Transverse colon (tissue), 3 donors: Measurements from ENCODE around the gene TRNT1.

ENCODE experiments used
- CTCF ChIP-seq, 5 experiments: fragments of 200-600 bp in 3 of 5; fragments of 450-650 bp in 2 of 5; sonication (generic) in 3 of 5; IDR thresholded peaks; 1 replicate in 2 of 5; 2 replicates in 3 of 5; pipeline ENCODE4 v1.5.1; 2016 to 2017; ENCODE audit warnings: antibody characterized with exemption in 5 of 5, inconsistent platforms in 3 of 5, mild to moderate bottlenecking in 2 of 5, moderate library complexity in 1 of 5
- POLR2A ChIP-seq: fragments of 450-650 bp; IDR thresholded peaks from one replicate; pipeline ENCODE4 v1.6.1; 2016; ENCODE audit warnings: antibody characterized with exemption, mild to moderate bottlenecking, moderate library complexity

DNA sequence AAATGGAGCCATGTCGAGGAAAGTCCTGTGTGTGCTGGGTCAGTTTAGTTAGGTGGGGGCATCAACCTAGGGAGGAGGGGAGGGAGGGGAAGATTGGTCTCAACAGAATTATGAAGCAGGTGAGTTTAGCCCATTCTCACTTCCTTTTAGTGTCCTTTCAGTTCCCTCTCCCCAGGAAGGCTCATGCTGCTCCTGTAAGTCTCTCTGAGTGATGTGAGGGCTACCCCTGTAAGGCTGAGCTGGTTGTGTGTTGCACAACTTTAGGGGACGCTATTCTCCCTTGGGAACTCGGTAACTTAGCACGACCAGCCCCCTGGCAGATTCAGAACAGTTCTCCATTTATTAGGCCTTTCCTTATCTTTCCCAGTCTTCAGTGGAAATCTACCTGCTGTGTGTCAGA, 37.7 kb upstream of the TRNT1 start:
- TF ChIP-seq POLR2A (no peak), CTCF (IDR thresholded peaks at IDR 0.05) (no peak)
